SW480 (cell line): ENCODE measurements around the gene LTBP2.

Experiments
- DNase-seq: peaks from one replicate; pipeline ENCODE4 v3.0.0-alpha.2; 2016; ENCODE audit warnings: low spot score

LTBP2 gene

DNA sequence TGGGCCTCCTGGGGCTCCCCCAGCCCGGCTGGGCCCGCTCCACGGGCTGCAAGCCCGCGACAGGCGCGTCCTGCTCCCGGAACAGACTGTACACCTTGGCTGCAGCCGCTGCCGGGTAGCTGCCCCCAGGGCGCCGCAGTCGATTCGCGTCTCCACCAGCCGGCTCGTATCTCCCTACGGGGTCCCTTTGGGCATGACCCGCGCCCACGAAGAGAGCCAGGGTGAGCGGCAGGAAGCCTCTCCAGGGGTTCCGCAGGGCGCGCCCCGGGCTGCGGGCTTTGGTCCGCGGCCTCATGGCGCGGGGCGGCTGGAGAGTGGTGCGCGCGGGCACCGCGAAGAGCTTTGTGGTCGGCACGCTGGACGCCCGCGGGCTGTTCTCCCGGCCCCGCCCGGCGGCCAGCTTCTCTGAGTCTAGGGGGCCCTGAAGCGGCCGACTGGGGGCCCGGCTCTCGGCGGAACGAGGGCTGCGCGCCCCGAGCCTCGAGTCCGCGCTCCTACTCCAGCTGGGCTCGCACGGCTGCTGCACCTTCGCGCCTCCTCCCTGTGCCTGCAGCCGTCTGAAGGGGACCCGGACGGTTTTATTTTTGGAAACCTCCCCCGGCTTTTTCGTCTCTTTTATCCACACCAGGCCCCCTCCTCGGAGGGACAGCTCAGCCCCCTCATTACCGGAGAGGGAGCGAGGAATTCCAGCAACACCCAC, at the start of gene LTBP2:
Gene LTBP2 (minus strand): TSS at position 588 of the 700 bp plus-strand sequence. CDS start 293 bp downstream, at position 295.
- no peak for DNase-seq

DNA sequence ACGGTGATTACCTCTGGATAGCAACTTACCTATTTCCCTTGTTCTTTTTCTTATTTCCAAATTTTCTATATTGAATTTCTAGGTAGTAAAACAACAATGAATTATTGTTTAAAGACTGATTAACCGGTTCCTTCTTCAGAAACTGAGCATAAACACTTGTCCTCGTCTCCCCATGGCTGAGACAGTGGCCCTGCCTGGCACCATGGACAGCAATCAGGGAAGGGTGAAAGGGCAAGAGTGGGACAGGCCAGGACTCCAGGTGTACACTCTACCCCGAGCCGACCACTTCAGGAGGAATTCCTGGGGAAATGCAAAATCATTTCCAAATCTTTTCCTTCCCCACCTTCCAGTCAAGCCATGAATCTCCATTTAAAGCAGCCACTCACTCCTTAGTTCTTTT, 48.8 kb upstream of the LTBP2 start:
- no peak for DNase-seq

DNA sequence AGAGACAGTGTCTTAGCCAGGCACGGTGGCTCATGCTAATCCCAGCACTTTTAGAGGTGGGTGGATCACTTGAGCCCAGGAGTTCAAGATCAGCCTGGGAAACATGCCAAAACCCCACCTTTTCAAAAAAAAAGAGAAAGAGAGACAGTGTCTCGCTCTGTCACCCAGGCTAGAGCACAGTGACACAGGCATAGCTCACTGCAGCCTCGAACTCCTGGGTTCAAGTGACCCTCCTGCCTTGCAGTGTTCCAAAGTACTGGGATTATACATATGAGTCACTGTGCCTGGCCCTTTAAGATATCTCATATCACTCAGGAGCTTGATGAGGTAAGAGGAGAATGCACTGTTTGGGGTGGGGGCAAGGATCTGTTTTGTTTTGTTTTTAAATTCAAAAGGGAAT, 48.1 kb upstream of the LTBP2 start:
- no peak for DNase-seq

DNA sequence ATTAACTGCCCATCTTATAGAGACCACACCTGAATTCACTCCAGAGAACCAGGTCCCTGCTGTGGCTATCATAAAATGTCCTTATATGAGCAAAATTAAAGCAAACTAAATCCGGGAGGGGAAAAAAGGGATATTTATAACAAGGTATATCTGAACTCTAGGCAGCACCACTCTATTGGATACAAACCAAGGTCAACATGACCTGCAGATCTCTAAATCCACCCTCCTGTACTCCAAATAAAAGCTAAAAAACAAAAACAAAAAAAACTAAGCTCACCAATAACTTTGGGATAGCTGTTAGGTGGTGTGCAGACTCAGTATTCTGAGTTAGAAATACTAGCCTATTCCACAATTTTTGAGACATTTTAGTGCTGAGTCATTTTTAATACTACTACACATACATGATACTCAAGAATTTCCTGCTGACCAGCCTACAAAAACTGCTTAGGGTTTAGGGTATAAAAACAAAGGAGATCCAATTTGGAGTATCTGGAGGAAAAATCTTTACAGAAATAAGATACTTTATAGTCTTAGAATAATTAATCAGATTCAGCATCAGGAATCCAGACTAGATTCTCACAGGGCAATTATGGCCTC, 46.6 kb upstream of the LTBP2 start:
- no peak for DNase-seq

DNA sequence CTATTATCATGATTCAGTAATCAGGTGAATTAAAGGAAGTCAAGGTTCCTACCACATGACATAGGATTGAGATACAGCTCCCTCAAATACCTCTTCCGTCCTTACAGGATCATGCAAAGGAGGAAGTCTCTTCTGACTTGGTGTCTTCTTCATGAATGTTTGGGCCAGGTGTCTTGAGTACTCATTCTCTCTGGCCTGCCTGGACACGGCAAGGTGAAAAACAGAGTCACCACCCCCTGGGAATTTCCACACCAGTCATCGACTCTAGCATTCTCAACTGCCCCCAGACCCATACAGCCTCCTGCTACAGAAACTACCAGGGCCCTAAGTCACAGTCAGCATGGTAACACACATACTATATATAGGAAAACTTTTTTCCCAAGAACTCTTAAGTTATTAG, 44.9 kb upstream of the LTBP2 start:
- no peak for DNase-seq

DNA sequence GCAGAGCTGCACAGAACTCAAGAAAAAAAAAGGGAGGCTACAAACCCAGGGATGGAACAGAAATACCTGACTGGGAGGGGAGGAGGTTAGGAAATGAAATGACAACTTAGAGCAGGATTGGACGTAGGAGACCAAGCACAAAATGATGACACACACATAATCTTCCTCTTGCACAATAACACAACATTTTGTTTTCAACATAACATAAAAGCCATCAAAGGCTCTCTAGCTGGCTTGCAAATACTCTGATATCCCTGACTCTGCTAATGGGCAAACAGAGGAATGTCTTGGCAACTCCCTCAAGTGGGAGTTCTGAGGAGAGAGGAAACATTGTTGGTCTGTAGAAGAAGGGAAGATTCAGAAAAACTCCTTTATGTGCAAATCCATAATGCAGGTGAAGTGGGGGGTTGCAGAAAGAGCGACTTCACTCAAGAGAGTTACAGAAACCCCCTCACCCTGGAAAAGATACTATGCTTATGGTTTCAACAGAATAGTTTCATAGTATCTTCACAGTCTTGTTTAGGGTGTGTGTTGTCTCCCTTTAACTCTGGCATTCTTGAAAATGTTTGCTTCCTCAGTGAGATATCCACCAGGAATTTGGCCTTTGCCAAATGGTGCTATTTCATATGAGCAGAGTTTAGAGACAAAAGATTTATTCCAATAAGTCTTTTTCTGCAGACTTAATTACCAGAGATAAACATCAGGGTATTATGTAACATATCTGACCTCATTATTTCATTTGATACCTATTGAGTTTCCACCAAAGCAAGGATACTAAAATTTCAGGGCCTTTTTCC, 43.8 kb upstream of the LTBP2 start:
- DNase-seq: no peak

DNA sequence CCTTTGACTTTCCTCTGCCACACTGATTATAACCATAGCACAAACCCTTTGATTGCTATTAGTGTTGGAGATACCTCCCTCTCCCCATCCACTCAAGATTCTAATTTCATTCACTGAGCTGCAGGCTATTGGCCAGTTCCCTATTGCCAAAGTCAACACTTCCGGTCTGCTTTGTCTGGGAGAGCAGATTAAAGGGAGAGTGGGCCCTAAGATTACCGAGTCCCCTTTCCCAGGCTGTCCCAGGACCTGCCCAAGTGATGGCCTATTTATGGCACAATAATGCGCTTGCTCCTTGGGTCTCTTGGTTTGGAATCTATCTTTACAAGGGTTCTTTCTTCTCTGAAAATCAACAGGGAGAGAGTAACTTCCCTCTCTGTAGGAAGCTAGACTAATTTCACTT, 42.9 kb upstream of the LTBP2 start:
- no peak for DNase-seq

DNA sequence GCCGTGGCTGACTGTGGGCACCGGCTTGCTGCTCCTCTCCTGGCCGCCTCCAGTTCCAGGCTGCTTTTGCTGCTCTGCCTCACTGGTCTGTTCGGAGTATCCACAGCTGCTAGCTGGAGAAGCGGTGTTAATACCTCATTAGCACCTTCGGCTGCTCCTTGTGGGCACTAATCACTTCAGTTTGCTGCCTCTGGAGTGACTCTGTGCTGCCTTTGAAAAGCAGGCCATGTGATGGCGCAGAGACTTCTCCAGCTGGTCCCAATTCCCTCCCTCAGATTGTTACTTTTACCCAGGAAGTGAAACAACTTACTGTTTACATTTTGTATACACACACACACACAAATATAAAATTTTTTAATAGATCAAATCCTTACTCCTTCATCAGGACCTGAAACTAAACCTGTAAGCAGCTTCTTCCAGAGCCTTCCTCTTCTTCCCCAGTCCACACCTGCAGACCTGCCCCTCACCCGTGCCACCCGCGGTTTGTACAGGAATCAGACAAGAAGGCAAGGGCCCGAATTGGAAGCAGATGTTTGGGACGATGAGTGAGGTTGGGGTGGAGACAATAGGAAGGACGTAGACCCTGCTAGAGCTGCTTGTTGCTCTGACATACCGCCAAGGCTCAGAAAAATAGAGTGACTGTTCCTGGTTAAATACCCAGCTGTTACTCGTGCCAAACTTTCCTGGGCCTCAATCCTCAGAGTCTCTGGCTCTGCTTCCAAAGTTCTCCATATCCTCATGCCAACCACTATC, 41.5 kb upstream of the LTBP2 start:
- no peak for DNase-seq

DNA sequence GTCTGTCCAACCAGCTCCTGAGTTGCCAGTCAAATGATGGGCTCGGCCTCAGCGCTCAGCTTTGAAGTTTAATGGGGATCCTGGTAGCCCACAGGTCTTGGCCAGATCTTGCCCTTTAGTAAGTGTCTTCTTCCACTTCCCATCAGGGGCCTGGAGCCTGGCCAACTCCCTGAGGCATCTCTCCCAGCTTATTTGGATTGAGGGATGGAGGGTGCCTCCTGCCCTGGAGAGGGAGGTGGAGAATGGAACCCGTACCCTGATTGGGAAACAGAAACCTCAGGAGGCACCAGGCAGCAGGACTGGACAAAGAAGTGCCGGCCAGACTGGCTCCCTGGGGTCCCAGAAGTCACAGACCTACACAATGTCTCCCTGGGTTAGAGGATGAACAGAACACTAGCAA, 40.5 kb upstream of the LTBP2 start:
- no peak for DNase-seq

DNA sequence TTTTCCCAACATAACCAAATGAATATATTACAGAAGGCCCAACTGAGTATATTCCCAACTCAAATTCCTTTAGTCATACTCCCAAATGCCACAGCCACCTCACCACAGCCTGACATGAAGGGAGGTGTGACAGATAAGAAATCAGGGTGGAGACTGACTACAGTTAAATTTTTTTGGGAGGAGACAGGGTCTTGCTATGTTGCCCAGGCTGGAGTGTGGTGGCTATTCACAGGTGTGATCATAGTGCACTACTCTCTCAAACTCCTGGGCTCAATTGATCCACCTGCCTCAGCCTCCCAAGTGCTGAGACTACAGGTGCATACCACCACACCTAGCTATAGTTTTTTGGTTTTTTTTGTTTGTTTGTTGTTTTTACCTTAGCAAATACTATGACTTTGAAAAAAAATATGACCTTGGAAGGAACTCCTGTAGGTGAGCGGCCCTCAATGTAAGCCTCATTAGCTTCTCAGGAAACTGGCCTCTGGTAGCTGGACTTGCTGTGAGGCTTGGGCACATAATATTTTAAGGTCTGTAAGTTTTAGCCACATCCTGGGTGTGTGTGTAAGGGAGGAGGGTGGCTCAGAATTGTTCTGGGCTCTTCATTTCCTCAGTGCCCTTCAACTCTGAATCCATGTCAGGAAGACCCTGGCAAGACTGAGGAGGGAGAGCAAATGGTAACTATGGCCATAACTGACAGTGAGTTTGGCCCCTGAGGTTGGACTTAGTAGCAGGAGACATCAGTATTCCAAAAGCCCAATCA, 39.1 kb upstream of the LTBP2 start:
- no peak for DNase-seq

DNA sequence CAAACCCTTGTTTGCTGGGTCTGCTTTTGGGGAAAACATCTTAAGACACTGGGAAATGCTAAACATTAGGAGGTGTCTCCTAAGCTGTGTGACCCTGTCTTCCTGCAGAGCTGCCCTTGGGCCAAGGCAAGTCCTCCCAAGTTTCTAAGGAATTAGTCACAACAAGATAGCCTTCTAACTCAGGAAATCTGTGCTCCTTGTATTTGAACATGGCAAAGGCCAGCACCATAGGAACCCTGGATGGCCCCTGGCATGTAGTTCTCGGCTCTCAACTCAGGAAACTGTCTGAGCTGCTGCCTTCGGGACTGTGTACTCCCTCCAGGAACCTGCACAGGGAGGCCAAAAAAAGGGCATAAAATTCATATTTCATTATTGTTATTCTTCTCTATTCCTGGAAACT, 37.6 kb upstream of the LTBP2 start:
- DNase-seq: no peak

DNA sequence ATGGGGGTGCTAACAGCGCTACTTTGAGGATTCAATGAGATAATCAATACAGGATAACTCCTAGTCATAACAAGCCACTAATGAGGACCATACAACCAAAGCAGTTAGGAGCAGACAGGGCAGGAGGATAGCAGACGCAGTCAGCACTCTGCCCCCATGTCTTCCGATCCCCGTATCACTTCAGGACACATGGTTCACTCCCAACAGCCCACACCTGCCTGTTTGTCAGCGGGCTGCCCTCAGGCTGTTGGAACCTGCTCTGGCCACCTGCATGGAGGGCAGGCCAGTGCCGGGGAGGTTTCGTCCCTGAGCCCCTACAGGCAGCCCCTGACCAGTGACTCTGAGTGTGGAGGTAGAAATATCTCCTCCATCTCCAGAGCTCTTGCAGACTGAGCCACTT, 37.1 kb upstream of the LTBP2 start:
- no peak for DNase-seq

DNA sequence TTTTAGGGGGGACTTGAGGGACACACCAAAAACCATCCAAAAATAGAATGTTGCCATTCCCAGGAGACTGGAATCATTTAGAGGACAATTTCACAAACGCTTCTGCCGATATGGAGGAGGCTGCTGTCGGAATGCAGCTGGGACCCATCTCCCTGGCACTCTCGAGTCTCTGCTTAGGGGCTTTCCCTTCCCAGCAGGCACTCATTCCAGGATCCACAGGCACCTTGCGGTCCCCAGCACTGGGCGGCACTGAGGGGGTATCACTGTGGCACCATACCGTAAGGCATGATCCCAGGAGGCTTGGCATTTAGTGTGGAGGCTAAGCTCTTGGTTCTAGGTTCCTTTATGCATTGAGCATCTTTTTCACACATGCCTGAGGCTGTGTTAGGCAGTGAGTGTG, 36.6 kb upstream of the LTBP2 start:
- no peak for DNase-seq

DNA sequence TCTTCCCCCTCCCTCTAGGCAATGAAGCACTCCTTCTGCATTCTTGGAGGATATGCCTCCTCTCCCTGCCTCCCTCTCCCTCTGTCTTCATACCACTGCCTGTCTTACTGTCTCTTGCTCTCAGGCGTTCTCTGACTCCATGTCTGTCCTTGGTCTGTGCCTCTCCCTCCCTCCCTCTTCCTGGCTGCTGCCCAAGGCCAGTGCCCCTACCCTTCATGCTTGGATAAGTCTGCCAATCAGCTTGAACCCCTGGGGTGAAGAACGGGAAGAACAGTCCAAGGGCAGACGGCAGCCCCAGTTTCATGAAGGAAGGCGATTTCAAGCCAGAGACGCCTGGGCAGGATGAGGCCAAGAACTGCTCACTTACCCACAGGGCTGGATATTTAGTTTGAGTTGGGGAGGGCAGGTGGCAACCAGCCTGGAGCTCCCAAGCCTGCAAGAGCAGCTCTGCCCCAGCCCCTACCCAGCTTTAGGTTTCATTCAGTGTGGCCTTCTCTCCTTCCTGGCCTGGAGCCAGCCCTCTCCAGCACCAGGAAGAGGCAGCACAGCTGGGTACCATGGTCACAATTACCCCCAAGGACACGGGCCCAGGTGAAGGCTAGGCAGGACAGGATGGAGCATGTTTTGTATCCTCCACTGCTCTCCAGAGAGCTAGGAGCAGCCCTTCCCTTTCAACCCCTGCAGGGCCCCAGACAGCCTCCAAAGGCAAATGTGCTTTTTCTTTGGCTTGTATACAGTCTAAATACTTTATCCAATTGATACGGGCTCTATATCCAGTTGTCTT, 35.8 kb upstream of the LTBP2 start:
- DNase-seq: no peak

DNA sequence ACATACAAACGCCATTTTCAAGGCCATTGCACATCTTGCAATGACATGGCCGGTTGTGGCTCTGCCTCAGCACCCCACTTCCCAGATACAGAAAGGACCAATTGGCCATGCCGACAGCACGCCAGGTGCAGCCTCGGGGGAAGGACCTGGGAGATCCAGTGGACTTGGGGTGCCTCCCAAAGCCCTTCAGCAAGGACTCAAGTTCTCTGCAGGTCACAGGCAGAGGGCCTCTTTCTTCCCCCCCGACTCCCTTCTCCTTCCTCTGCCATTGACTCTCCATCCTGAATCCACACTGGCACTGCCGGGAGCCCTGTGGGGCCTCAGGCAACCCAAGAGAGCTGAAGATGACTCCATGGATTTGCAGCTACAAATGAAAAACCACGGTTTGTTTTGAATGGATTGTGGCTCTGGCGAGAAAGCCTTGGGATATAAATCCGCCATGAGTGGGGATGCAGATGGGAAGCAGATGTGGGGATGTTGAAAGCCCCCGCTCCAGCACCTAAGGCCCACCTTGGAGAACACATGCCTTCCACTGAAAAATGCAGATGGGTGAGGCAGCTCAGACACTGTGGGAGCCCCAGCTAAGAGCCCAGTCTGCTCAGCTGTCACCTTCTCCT, 35.1 kb upstream of the LTBP2 start:
- DNase-seq: no peak

DNA sequence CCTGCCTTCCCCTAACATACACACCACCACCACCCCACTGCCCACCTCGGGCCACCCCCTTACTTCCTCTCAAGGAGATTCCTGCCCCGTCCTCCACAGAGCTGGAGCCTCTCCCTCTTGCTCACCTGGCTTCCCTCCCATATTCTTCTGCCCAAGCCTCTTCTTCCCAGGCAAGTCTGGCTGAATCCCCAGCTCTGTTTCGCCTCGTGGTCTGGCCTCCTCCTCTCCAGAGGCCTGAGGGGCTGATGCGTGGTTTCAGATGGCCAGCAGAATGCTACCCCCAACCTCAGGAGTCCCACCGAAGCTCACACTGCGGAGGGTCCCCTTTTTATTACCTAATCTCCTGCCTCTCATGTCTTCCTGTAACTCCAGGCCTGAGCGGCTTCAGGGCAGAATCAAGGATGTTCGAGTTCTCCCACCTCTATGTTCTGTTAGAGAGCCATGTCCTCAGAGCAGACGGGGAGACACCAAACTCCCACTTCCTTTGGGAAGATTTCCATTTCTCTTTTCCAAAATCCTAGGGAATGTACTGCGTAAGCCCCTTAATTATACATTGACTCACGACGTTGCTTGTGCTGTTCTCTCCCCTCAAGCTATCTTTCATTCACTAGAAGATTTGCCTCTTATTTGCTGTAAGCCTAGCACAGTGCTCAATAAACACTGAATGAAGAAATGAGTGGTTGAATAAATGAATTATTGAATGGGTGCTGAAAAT, 33.9 kb upstream of the LTBP2 start:
- no peak for DNase-seq

DNA sequence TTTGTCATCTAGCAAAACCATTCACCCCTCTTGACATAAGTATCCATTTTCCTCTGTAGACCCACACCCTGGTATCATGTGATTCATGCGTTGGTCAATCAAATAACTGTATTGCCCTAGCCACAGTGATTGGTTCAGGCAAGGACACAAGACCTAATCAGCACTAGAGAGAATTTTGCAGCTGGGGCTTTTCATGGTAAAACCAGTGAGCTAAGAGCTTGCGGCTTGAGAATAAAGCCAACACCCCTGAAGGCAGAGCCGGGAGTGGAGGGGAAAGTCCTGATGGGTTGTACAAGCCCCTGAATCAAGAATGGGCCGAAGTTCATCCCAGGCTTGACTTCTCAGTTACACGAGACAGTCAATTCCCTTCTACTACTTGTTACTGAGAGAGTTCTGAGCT, 33.2 kb upstream of the LTBP2 start:
- no peak for DNase-seq

DNA sequence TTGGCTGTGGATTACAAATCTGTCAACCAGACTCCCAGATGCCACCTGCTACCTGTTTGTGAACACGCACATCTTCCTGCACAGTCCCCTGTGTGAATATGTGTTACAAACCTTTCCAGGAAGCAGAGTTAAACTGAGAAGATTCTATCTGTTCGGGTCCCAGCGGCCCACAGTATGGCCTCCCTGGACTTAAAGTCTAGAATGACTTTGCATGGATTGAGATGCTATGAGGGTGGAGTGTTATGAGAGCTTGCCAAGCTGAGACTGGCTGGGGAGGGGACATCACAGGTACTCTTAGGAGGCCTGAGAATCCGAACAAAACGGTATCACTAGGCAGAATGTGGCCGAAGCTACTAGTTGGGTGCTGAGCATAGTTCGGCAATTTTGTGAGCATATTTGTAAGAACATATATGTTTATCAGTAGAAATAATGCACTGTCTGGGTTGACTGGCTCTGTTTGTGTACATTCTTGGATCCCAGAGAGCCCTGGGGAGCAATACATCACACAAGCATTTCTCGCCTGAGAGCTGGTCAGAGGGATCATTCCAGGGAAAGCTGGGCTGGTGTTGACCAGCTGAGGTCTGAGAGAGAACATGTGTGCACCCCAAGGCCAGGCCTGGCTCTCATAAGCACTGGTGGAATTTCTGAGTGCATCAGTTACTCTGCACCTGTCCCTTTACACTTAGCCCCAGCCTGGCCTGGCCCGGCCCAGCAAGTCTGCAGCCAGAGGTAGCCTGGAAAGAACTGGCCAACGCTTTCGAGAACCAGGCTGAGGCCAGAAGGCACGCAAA, 29.8 kb upstream of the LTBP2 start:
- DNase-seq: no peak

DNA sequence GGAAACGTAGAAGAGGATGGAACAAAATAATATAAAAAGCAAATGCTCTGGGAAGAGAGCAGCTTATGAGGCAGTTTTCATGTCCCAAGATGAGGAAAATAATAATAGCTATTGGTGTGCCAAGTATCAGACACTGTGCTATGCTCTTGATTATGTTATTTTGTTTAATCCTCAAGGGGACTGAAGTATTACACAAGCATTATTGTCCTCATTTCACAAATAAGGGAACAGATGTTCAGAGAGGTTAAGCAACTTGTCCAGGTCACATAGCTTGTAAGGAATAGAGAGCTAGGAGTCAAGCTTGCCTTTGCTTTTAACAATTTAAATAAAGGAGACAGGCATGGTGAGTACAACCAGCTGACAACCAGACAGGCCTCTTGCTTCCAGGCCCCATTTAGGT, 26.9 kb upstream of the LTBP2 start:
- no peak for DNase-seq
